ENCODE data around the gene COG3. TPM values are rescaled to one million over a fixed set of nuclear protein-coding genes. Genes with fewer than 3 reads are reported as not detected.

The COG3 gene
- total and polyA plus RNA-seq, 2 experiments from 2014 or later: 17.1 to 23.9 TPM

- Histone ChIP-seq H3F3A (replicated peaks; ENCODE audit: low read depth) (no peaks in the 10 kb centered on the region), H3K4me3 (no peak overlapping the region), H3K36me3 (ENCODE audit: insufficient read depth) (peaks cover 19% of the 10 kb centered on the region), H3K27me3 (ENCODE audit: insufficient read depth) (no peaks in the 10 kb centered on the region), H3K4me2 (no peak overlapping the region), H2AFZ (no peak overlapping the region), H3K9me2 (ENCODE audit: insufficient read depth) (no peaks in the 10 kb centered on the region), H4K20me1 (replicated peaks; ENCODE audit: insufficient read depth) (peaks cover 9% of the 10 kb centered on the region), H3K79me2 (replicated peaks; ENCODE audit: insufficient read depth) (no peaks in the 10 kb centered on the region), H3K4me1 (ENCODE audit: insufficient read depth) (no peaks in the 10 kb centered on the region), H3K27ac (ENCODE audit: low read depth) (no peak overlapping the region)
- Mint-ChIP-seq H3K27me3 (ENCODE audit: insufficient read depth, low read depth, poor library complexity) (no peaks in the 10 kb centered on the region), H3K4me3 (no peak overlapping the region), H3K4me1 (no peaks in the 10 kb centered on the region), H3K9me3 (no peaks in the 10 kb centered on the region), H3K27ac (no peak overlapping the region), H3K36me3 (ENCODE audit: low read depth) (peaks cover 36% of the 10 kb centered on the region; the same call in 2 of the 3 replicates)
- TF ChIP-seq JUNB (IDR thresholded peaks at IDR 0.05; ENCODE audit: unreplicated experiment): no peak
- no peak for TF ChIP-seq ZNF462 (CRISPR knock-in tag; IDR thresholded peaks at IDR 0.05)
- no peak for TF ChIP-seq ETS1 (IDR thresholded peaks at IDR 0.05)
- TF ChIP-seq CREB1 (CRISPR knock-in tag; IDR thresholded peaks at IDR 0.05; ENCODE audit: low read depth): no peak
- no peak for TF ChIP-seq POLR2AphosphoS5 (IDR thresholded peaks at IDR 0.05; ENCODE audit: low read depth)
- no peak for TF ChIP-seq ZNF114 (CRISPR knock-in tag; IDR thresholded peaks at IDR 0.05)
- TF ChIP-seq STAT1 (IDR thresholded peaks at IDR 0.05; ENCODE audit: unreplicated experiment): no peak
- TF ChIP-seq NANOG (IDR thresholded peaks at IDR 0.05; ENCODE audit: borderline replicate concordance): no peak
- no peak for TF ChIP-seq EZH2phosphoT487 (IDR thresholded peaks at IDR 0.05; ENCODE audit: unreplicated experiment)
- no peak for TF ChIP-seq REST (IDR thresholded peaks at IDR 0.05; ENCODE audit: unreplicated experiment)
- DNase-seq (ENCODE audit: low spot score): peak; percentile 10
- ATAC-seq: peak; percentile 77
Measured at GRCh38 chr13:45510672-45511071, 45.9 kb downstream of the COG3 start.

Data from GM23338 (cell line).